ENCODE data around the gene DPM3. TPM values are rescaled to one million over a fixed set of nuclear protein-coding genes. Genes with fewer than 3 reads are reported as not detected.

Gene DPM3
- total RNA-seq, 1 experiment from 2014 or later = 49.8 TPM

DNA sequence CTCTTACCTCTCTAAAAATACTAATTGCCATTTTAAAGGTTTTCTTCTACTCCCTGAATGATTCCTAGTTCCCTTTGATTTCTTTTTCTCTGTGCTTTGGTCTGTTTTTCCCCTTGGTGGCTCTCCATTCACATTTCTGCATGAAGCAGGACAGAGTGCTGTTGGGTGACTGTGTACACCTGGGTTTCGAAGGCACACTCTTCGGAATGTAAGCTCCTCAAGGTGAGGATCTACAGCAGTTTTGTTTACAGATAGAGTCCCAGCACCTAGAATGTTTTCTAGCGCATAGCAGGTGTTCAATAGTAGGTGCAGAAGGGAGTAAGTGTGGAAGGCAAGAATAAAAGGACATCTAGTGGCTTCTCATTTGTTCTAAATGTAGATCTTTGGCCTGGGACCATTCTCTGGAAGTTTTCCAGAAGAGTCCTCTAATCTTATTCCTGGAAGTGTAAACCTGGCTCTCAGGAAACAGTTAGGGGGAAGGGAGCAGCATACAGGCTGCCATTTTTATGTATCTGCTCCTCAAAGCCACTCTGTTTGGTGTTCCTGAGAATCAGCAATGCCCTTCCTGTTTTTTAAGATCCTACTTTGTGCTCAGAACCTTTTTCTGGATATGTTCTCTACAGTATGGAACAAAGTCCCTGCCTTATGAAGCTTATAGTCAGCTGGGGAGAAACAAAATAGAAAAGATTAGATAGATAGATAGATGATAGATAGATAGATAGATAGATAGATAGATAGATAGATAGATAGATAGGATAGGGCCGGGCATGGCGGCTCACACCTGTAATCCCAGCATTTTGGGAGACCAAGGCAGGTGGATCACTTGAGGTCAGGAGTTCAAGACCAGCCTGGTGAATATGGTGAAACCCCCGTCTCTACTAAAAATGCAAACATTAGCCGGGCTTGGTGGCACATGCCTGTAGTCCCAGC lies 35.5 kb downstream of the DPM3 start:
- no peak for DNase-seq (ENCODE audit: extremely low read depth, low read depth)

DNA sequence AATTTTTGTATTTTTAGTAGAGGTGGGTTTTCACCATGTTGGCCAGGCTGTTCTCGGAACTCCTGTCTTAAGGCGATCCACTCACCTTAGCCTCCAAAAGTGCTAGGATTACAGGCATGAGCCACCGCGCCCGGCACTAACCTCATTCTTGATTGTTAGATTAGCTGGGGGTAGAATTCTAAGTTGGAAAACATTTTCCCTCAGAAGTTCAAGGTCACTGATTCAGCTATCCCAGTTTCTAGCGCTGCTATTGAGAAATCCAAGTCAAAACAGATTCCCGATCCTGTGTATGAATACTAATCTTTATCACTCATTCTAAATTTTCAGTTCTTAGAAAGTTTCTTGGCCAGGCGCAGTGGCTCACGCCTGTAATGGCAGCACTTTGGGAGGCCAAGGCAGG lies 37.0 kb downstream of the DPM3 start:
- DNase-seq (ENCODE audit: extremely low read depth, low read depth) = no peak

DNA sequence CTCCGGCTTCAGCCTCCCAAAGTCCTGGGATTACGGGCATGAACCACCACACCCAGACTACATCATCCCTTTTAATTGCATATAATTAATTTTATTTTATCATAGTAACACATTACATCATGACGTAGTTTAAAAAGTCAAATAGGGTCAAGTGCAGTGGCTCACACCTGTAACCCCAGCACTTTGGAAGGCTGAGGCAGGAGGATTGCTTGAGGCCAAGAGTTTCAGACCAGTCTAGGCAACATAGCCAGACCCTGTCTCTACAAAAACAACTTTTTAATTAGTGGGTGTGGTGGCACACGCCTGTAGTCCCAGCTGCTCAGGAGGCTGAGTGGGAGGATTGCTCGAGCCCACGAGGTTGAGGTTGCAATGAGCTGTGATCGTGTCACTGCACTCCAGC lies 41.0 kb downstream of the DPM3 start:
- no peak for DNase-seq (ENCODE audit: extremely low read depth, low read depth)

DNA sequence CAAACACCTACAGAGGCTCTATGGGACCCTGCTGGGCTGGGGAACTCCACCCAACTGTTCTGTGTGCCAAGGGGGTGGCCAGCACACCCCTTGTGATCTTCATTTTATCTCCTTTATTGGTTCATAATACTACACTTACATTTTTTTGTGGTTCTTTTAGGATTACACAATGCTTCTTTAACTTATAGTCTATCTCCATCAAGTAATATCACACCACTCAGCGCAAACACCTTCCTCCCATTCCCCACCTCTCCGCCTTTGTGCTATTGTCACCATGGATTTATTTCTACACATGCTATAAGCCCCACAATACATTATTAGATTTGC lies 45.7 kb downstream of the DPM3 start:
- DNase-seq (ENCODE audit: extremely low read depth, low read depth) = no peak

DNA sequence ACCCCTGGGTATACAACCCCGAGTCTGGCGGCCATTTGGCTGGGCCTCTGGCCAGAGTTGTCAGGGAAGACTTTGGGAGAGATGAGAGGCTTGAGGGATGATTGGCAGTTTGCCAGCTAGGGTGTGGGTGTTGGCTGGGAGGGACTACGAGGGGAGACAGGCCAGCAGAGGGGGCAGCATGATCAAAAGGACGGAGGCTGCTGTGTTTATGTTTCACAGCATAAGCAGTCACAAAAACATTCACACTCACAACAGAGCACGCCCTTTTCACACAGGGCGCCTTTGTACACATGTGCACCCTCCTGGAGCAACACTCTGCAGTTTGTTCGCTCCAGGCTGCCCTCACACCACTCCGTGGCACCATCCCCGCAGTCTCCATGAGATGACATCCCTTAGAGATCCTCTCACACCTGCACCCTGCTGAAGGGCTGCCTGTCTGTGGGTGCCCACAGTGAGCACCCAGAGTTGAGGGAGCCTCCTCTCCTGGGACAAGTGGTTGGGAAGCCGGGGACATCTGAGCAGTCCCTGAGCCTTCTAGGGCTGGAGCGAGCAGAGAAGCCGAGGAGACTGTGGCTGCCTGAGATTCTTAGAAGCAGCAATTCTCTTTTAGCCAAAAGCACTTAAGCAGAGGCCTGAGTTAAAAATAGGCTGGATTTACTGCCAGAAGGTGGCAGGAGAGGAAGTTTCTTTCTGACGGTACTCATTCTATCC lies 46.3 kb downstream of the DPM3 start:
- DNase-seq (ENCODE audit: extremely low read depth, low read depth) = peak; percentile 61

DNA sequence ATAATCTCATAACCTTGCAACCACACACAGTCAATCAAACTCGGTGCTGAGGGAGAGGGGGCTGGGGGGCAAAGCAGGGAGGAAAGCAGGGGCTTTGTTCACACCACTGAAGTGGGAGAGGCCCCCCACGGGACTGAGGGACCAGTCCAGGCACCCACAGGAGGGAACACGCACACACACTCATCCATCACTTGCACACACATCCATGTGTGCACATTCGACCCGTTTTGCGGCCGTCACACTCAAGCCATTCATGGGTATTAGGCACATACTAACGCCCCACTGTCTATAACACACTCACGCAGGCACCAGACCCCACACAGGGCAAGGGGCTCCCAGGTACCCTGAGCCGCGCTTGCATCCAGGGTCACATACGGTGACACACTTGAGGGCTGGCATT lies 47.7 kb downstream of the DPM3 start:
- DNase-seq (ENCODE audit: extremely low read depth, low read depth) = no peak

DNA sequence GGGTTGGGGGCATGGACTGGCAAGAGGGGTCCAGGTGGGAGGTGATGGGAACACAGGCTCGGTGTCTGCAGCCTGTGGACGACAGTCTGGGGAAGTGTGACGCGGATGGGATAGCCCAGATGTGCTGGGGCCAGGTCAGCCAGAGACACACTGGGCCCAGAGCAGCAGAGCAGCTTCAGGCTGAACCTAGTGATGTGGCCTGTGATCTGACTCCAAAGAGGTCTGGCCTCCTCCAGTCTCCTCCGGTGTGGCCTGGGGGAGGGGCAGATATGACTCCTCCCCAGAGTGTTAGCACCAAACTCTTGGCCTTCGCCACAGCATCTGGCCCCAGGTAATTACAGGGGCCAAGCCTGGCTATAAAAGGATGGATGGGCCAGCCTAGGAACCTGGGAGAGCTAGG lies 48.2 kb downstream of the DPM3 start:
- no peak for DNase-seq (ENCODE audit: extremely low read depth, low read depth)

DNA sequence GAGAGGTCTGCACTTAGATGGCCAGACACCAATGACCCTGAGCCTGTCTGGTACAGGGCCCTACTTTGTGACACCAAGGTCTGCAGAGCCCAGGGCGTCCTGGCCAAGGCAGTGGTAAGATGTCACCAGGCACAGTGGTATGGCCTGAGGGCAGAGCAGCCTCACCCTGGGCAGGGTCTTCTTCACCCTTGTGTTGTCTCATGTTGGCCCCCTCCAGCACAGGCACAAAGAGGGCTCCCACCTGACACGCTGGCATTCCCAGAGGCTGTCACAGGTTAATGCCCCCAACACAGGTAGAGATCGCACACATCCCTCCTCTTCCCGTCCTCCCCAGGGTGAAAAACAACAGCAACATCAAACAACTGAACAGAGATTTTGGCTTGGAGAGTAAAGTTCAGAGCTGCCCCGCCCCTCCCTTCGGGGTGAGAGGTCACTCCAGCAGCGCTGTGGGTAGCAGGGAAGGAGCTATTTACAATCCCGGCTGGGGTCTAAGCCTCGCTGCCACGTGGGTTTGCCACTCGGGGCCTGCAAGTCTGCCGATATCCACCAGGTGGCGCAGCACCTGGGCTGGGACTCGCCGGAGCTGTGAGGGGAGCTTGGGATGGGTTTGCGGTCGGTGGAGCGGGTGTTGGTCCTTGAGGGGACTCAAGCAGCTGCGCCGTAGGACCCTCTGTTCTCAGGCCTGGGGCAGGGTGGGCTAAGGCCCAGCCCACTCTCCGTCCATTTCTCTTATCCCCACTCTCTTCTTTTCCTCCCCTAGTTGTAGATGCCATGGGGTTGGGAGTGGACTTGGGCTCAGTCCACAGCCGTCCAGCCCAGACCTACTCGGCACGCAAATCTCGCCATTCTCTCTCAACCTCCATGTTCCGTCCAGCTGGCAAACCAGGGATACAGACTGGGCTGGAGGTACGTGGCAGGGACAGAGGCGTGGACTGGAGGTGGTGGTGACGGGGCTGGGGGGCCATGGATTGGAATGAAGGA lies 49.0 kb downstream of the DPM3 start:
- peak; percentile 80 for DNase-seq (ENCODE audit: extremely low read depth, low read depth)

Small RNA genes lying within 50 kb of the gene (small RNA-seq; reads per million reads assigned to genes)
- gene HMGN2P18 (0 reads per million in 2 experiments), gene RF00019 (0 reads per million in 2 experiments)

Other genes with a start within 250 kb of the DPM3 start
- 9.7 and 14.0 TPM in 2 replicates for gene PMVK, start 203.8 kb downstream of the DPM3 start, total RNA-seq (2014; rRNA removed; shearing (Covaris generic))
- gene PBXIP1, start 184.4 kb downstream of the DPM3 start, total RNA-seq (2014; rRNA removed; shearing (Covaris generic)) = 24.7 and 25.6 TPM in 2 replicates
- 33.5 and 34.0 TPM in 2 replicates for gene PYGO2, start 178.7 kb downstream of the DPM3 start, total RNA-seq (2014; rRNA removed; shearing (Covaris generic))
- gene SHC1, start 169.8 kb downstream of the DPM3 start, total RNA-seq (2014; rRNA removed; shearing (Covaris generic)) = 382 and 411 TPM in 2 replicates
- 585 and 634 TPM in 2 replicates for gene CKS1B, start 165.8 kb downstream of the DPM3 start, total RNA-seq (2014; rRNA removed; shearing (Covaris generic))
- gene FLAD1, start 157.2 kb downstream of the DPM3 start, total RNA-seq (2014; rRNA removed; shearing (Covaris generic)) = 60.4 and 68.0 TPM in 2 replicates
- 0.84 TPM in 1 of 2 replicates, not detected in the other for gene LENEP, start 146.9 kb downstream of the DPM3 start, total RNA-seq (2014; rRNA removed; shearing (Covaris generic))
- gene ZBTB7B, start 137.7 kb downstream of the DPM3 start, total RNA-seq (2014; rRNA removed; shearing (Covaris generic)) = 52.8 and 68.3 TPM in 2 replicates
- gene DCST2, start 106.8 kb downstream of the DPM3 start, total RNA-seq (2014; rRNA removed; shearing (Covaris generic)) = 0.45 and 1.6 TPM in 2 replicates
- not detected in 2 replicates for gene DCST1, start 106.7 kb downstream of the DPM3 start, total RNA-seq (2014; rRNA removed; shearing (Covaris generic))
- 216 and 231 TPM in 2 replicates for gene ADAM15, start 89.2 kb downstream of the DPM3 start, total RNA-seq (2014; rRNA removed; shearing (Covaris generic))
- gene EFNA4, start 76.8 kb downstream of the DPM3 start, total RNA-seq (2014; rRNA removed; shearing (Covaris generic)) = 12.1 TPM in 2 replicates
- 10.1 and 12.6 TPM in 2 replicates for gene EFNA3, start 61.7 kb downstream of the DPM3 start, total RNA-seq (2014; rRNA removed; shearing (Covaris generic))
- gene EFNA1, start 12.7 kb downstream of the DPM3 start, total RNA-seq (2014; rRNA removed; shearing (Covaris generic)) = 18.1 and 22.3 TPM in 2 replicates
- gene SLC50A1, start 4.7 kb downstream of the DPM3 start, total RNA-seq (2014; rRNA removed; shearing (Covaris generic)) = 49.7 and 53.4 TPM in 2 replicates
- gene KRTCAP2, start 32.8 kb upstream of the DPM3 start, total RNA-seq (2014; rRNA removed; shearing (Covaris generic)) = 454 and 476 TPM in 2 replicates
- gene TRIM46, start 33.3 kb upstream of the DPM3 start, total RNA-seq (2014; rRNA removed; shearing (Covaris generic)) = 0.27 and 0.43 TPM in 2 replicates
- gene THBS3, start 67.4 kb upstream of the DPM3 start, total RNA-seq (2014; rRNA removed; shearing (Covaris generic)) = 18.0 and 19.5 TPM in 2 replicates
- gene MTX1, start 68.2 kb upstream of the DPM3 start, total RNA-seq (2014; rRNA removed; shearing (Covaris generic)) = 69.7 and 72.8 TPM in 2 replicates
- gene ENTREP3, start 115.0 kb upstream of the DPM3 start, total RNA-seq (2014; rRNA removed; shearing (Covaris generic)) = 12.6 and 16.6 TPM in 2 replicates
- 116 and 121 TPM in 2 replicates for gene SCAMP3, start 121.8 kb upstream of the DPM3 start, total RNA-seq (2014; rRNA removed; shearing (Covaris generic))
- 37.3 and 48.3 TPM in 2 replicates for gene CLK2, start 133.0 kb upstream of the DPM3 start, total RNA-seq (2014; rRNA removed; shearing (Covaris generic))
- 1.4 and 1.6 TPM in 2 replicates for gene HCN3, start 136.9 kb upstream of the DPM3 start, total RNA-seq (2014; rRNA removed; shearing (Covaris generic))
- not detected in 2 replicates for gene PKLR, start 160.9 kb upstream of the DPM3 start, total RNA-seq (2014; rRNA removed; shearing (Covaris generic))
- 124 and 142 TPM in 2 replicates for gene FDPS, start 168.3 kb upstream of the DPM3 start, total RNA-seq (2014; rRNA removed; shearing (Covaris generic))
- gene RUSC1, start 180.4 kb upstream of the DPM3 start, total RNA-seq (2014; rRNA removed; shearing (Covaris generic)) = 80.4 and 86.6 TPM in 2 replicates

All from NCI-H460 (cell line).